Measurements from ENCODE around the gene CREB5.
"Not testable (repeated sequence)": the region's sequence is repeated elsewhere in the genome, so short reads cannot be mapped to it uniquely, and the experiment has no call there.

Gene CREB5

GRCh38 chr7:28536259-28536658 is 123.9 kb downstream of the CREB5 start:
- peaks cover 70% of the 10 kb centered on the region for H3K27me3 Mint-ChIP-seq
- H3K4me1 Mint-ChIP-seq = no peaks in the 10 kb centered on the region
- H3K36me3 Mint-ChIP-seq (ENCODE audit: insufficient read depth) = no peaks in the 10 kb centered on the region
- ATAC-seq (replicated peaks; ENCODE audit: extremely low read depth, poor library complexity, severe bottlenecking) = no peak
- no peak overlapping the region for H3K4me3 Mint-ChIP-seq
- no peak for DNase-seq (ENCODE audit: low spot score in 2 of 2)
- no peaks in the 10 kb centered on the region for H3K9me3 Mint-ChIP-seq
- H3K27ac Mint-ChIP-seq (ENCODE audit: low read depth) = no peak overlapping the region

DNA sequence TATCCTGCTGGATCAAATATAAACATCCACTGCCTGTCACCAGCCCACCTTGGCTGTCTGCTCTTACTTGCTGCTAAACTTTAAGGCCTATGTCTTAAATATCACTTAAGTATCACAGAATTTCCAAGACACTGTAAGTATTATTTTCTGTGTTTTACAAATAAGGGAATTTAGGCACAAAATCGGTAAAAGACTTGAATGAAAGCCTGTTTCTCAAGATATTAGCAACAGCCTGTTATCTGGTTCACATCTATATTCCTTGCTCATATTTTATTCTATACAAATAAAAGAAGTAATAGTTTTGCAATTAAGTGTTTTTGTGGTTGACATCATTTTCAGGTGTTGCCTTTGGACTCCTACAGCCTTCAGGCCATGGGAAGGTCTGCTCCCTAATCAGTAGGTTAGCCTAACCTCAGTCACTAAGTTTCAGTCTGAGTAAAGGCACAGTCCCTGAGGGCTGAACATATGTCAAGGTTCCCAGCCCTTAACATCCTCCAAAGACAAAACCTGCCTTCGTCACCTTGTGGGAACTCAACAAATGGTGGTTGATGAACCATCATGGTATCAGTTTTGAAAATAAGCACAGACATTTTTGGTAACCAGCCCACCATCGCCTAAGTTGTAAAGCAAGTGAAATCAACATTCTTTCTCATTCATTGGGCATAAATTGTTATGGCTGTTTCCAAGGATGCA is 127.1 kb downstream of the CREB5 start:
- no peak for DNase-seq (ENCODE audit: low spot score in 2 of 2)
- peaks cover 70% of the 10 kb centered on the region for H3K27me3 Mint-ChIP-seq
- no peak for ATAC-seq (replicated peaks; ENCODE audit: extremely low read depth, poor library complexity, severe bottlenecking)
- H3K36me3 Mint-ChIP-seq (ENCODE audit: insufficient read depth) = no peaks in the 10 kb centered on the region
- H3K4me3 Mint-ChIP-seq = no peak overlapping the region
- no peaks in the 10 kb centered on the region for H3K9me3 Mint-ChIP-seq
- no peaks in the 10 kb centered on the region for H3K4me1 Mint-ChIP-seq
- H3K27ac Mint-ChIP-seq (ENCODE audit: low read depth) = no peak overlapping the region

DNA sequence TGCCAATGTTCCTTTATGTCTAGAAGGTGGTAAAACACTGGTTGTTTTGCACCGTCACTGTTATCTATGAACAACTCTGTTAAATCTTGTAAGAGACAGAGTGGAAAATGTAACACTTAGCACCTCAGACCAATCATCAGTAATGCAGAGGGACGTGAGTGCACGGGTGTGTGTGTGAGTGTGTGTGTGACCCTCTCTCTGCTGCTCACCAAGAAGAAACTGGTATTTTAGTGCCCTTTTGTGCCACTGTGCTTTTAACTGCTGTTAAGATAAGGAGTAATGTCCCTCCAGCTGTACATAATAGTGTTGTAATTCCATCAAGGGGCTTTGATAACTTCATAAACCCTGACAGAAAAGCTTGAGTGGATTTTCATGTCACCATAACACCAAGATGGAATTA is 130.1 kb downstream of the CREB5 start:
- no peaks in the 10 kb centered on the region for H3K9me3 Mint-ChIP-seq

DNA sequence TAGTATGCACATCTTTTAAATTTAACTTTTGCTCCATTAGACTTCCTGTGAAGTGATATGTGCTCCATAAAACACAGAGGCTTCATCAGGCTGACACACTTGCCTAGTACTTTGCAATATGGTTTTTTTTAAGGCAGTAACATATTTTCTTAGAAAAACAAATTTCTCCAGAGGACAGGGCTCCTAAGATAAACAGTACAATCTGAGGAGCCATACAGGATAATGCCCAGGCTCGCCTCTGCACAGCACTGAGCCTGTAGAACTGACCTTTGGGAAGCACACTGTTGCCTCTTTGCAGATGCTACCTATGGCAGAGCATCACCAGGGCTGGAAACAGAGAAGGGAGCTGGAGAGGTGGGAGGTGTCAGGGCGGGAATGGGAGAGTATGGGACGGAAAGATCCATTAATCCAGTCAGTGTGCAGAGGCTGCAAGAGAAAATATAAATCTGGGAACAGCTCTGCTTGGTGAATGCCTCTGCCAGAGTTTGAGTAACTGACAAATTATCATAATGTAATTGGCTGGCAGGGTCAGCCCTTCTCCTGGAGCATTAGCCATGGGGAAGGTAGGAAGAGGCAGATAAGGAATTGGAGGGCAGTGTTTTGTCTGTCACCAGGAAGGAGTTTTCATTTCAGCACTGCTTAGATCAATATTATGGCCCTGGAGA is 132.3 kb downstream of the CREB5 start:
- DNase-seq (ENCODE audit: low spot score in 2 of 2) = no peak
- ATAC-seq (replicated peaks; ENCODE audit: extremely low read depth, poor library complexity, severe bottlenecking) = no peak
- H3K4me3 Mint-ChIP-seq = no peak overlapping the region
- peaks cover 61% of the 10 kb centered on the region for H3K27me3 Mint-ChIP-seq
- H3K27ac Mint-ChIP-seq (ENCODE audit: low read depth) = no peak overlapping the region
- no peaks in the 10 kb centered on the region for H3K36me3 Mint-ChIP-seq (ENCODE audit: insufficient read depth)
- no peaks in the 10 kb centered on the region for H3K4me1 Mint-ChIP-seq
- no peaks in the 10 kb centered on the region for H3K9me3 Mint-ChIP-seq

More for the DNA sequence above, 130.1 kb downstream of the CREB5 start:
- Mint-ChIP-seq H3K4me3 (no peak overlapping the region), H3K36me3 (ENCODE audit: insufficient read depth) (no peaks in the 10 kb centered on the region), H3K27me3 (peaks cover 76% of the 10 kb centered on the region), H3K27ac (ENCODE audit: low read depth) (no peak overlapping the region), H3K4me1 (no peaks in the 10 kb centered on the region)
- DNase-seq (ENCODE audit: low spot score in 2 of 2) (no peak), ATAC-seq (replicated peaks; ENCODE audit: extremely low read depth, poor library complexity, severe bottlenecking) (no peak)

- H3K4me3 Mint-ChIP-seq = no peak overlapping the region
- no peak overlapping the region for H3K27ac Mint-ChIP-seq (ENCODE audit: low read depth)
- no peaks in the 10 kb centered on the region for H3K9me3 Mint-ChIP-seq
- H3K4me1 Mint-ChIP-seq = no peaks in the 10 kb centered on the region
- H3K36me3 Mint-ChIP-seq (ENCODE audit: insufficient read depth) = no peaks in the 10 kb centered on the region
- DNase-seq (ENCODE audit: low spot score in 2 of 2) (no peak), ATAC-seq (replicated peaks; ENCODE audit: extremely low read depth, poor library complexity, severe bottlenecking) (no peak)
- H3K27me3 Mint-ChIP-seq = peaks cover 62% of the 10 kb centered on the region
Measured at GRCh38 chr7:28546067-28546466, 133.7 kb downstream of the CREB5 start.

GRCh38 chr7:28547115-28547514 is 134.8 kb downstream of the CREB5 start:
- Mint-ChIP-seq H3K4me3 (no peak overlapping the region), H3K27ac (ENCODE audit: low read depth) (no peak overlapping the region), H3K4me1 (no peaks in the 10 kb centered on the region), H3K27me3 (peaks cover 62% of the 10 kb centered on the region), H3K9me3 (no peaks in the 10 kb centered on the region), H3K36me3 (ENCODE audit: insufficient read depth) (no peaks in the 10 kb centered on the region)
- DNase-seq (ENCODE audit: low spot score in 2 of 2) = no peak
- ATAC-seq (replicated peaks; ENCODE audit: extremely low read depth, poor library complexity, severe bottlenecking) = no peak

DNA sequence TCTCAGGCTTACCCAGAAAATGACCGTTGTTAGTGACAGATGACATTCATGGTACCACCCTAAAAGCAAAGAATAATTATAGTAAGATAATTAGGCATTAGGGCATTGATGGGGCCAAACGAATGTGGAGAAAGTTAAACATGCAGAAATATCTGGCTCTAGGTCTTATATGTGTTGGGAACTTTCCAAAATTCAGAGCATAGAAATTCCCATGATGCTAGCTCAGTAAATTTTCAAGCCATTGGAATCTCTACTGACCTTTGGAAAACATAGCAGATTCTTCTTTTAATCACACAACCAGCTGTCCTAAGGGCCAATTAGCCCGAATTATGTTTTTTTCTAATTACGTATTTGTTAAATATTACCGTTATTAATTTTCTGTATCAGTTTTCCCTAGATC is 136.1 kb downstream of the CREB5 start:
- Mint-ChIP-seq H3K27me3 (peaks cover 52% of the 10 kb centered on the region), H3K4me1 (no peaks in the 10 kb centered on the region), H3K4me3 (no peak overlapping the region), H3K27ac (ENCODE audit: low read depth) (no peak overlapping the region), H3K9me3 (no peaks in the 10 kb centered on the region), H3K36me3 (ENCODE audit: insufficient read depth) (no peaks in the 10 kb centered on the region)
- DNase-seq (ENCODE audit: low spot score in 2 of 2) (no peak), ATAC-seq (replicated peaks; ENCODE audit: extremely low read depth, poor library complexity, severe bottlenecking) (no peak)

- H3K4me3 Mint-ChIP-seq = no peak overlapping the region
- no peaks in the 10 kb centered on the region for H3K4me1 Mint-ChIP-seq
- H3K27me3 Mint-ChIP-seq = peaks cover 54% of the 10 kb centered on the region
- H3K9me3 Mint-ChIP-seq = no peaks in the 10 kb centered on the region
- no peak overlapping the region for H3K27ac Mint-ChIP-seq (ENCODE audit: low read depth)
- no peaks in the 10 kb centered on the region for H3K36me3 Mint-ChIP-seq (ENCODE audit: insufficient read depth)
- DNase-seq (ENCODE audit: low spot score in 2 of 2) = no peak
- no peak for ATAC-seq (replicated peaks; ENCODE audit: extremely low read depth, poor library complexity, severe bottlenecking)
Measured at GRCh38 chr7:28549998-28550397, 137.7 kb downstream of the CREB5 start.

- Mint-ChIP-seq H3K4me3 (no peak overlapping the region), H3K27me3 (peaks cover 49% of the 10 kb centered on the region), H3K4me1 (no peaks in the 10 kb centered on the region), H3K27ac (ENCODE audit: low read depth) (no peak overlapping the region), H3K36me3 (ENCODE audit: insufficient read depth) (no peaks in the 10 kb centered on the region), H3K9me3 (no peaks in the 10 kb centered on the region)
- DNase-seq (ENCODE audit: low spot score in 2 of 2) (no peak), ATAC-seq (replicated peaks; ENCODE audit: extremely low read depth, poor library complexity, severe bottlenecking) (no peak)
Measured at GRCh38 chr7:28550580-28551186, 138.4 kb downstream of the CREB5 start.

DNA sequence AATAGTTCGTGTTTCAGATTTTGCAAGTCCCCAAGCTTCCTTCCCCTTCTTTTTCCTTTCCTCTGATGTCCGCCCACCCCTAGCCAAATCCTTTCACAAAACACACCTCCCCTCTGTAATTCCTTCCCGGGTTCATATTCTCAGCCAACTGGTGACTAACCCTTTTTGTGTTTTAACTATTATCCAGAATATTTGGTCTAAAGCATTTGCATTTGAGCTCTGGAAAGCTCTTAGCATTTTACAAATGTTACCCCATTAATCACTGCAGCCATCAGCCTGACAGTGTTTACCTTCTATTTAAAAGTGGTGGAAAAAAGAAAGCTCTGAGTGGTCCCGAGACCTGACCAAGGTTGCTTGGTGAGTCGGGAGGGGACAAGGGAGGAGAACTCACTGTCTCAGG is 139.0 kb downstream of the CREB5 start:
- no peak for ATAC-seq (replicated peaks; ENCODE audit: extremely low read depth, poor library complexity, severe bottlenecking)
- H3K27me3 Mint-ChIP-seq = peaks cover 43% of the 10 kb centered on the region
- H3K27ac Mint-ChIP-seq (ENCODE audit: low read depth) = no peak overlapping the region

GRCh38 chr7:28551766-28552165 is 139.4 kb downstream of the CREB5 start:
- ATAC-seq (replicated peaks; ENCODE audit: extremely low read depth, poor library complexity, severe bottlenecking); H3K27ac Mint-ChIP-seq (ENCODE audit: low read depth); H3K4me1 Mint-ChIP-seq; H3K4me3 Mint-ChIP-seq; H3K9me3 Mint-ChIP-seq; H3K36me3 Mint-ChIP-seq (ENCODE audit: insufficient read depth); DNase-seq (ENCODE audit: low spot score in 2 of 2): not testable (repeated sequence)
- peaks cover 47% of the 10 kb centered on the region for H3K27me3 Mint-ChIP-seq

More for the DNA sequence above, 139.0 kb downstream of the CREB5 start:
- Mint-ChIP-seq H3K36me3 (ENCODE audit: insufficient read depth) (no peaks in the 10 kb centered on the region), H3K4me1 (no peaks in the 10 kb centered on the region), H3K9me3 (no peaks in the 10 kb centered on the region), H3K4me3 (no peak overlapping the region)
- DNase-seq (ENCODE audit: low spot score in 2 of 2) = no peak

- no peaks in the 10 kb centered on the region for H3K36me3 Mint-ChIP-seq (ENCODE audit: insufficient read depth)
- peaks cover 3% of the 10 kb centered on the region for H3K9me3 Mint-ChIP-seq
- peaks cover 55% of the 10 kb centered on the region for H3K27me3 Mint-ChIP-seq
- ATAC-seq (replicated peaks; ENCODE audit: extremely low read depth, poor library complexity, severe bottlenecking) = no peak
- no peak overlapping the region for H3K27ac Mint-ChIP-seq (ENCODE audit: low read depth)
- DNase-seq (ENCODE audit: low spot score in 2 of 2) = no peak
- no peak overlapping the region for H3K4me3 Mint-ChIP-seq
- H3K4me1 Mint-ChIP-seq = no peaks in the 10 kb centered on the region
Measured at GRCh38 chr7:28554802-28555471, 142.6 kb downstream of the CREB5 start.

Measured in central memory CD8-positive, alpha-beta T cell (primary cell).